Adrenal gland (tissue), 12 donors: ENCODE results near the gene CAMTA1. TPM values are rescaled to one million over a fixed set of nuclear protein-coding genes. Genes with fewer than 3 reads are reported as not detected.

Experiments used
- DNase-seq, 7 donors: peaks; one replicate each; pipeline ENCODE4 v3.0.0-alpha.2; 2019 to 2020
- H3K27ac ChIP-seq, 5 donors: fragments of 200-600 bp; sonication (generic) in 4 of 5; 1 replicate in 3 of 5; 2 replicates in 2 of 5; pipeline versions ENCODE4 v1.5.1 to v1.8.0; 2016 to 2020; ENCODE audit warnings: mild to moderate bottlenecking in 1 of 5
- H3K27me3 ChIP-seq: fragments of 200-600 bp; 2 replicates; pipeline ENCODE4 v1.8.0; 2021
- H3K36me3 ChIP-seq, 2 donors: fragments of 200-600 bp; replicated peaks in 1 of 2; 1 replicate in 1 of 2; 2 replicates in 1 of 2; pipeline versions ENCODE4 v1.5.1 to v1.8.0; 2018 to 2022
- H3K4me1 ChIP-seq, 2 donors: fragments of 200-600 bp; replicated peaks in 1 of 2; 1 replicate in 1 of 2; 2 replicates in 1 of 2; pipeline versions ENCODE4 v1.5.1 to v1.8.0; 2018 to 2021
- H3K4me3 ChIP-seq, 4 donors: fragments of 200-600 bp; sonication (generic) in 3 of 4; one replicate each; pipeline ENCODE4 v1.5.1; 2016 to 2018
- H3K9me3 ChIP-seq, 3 donors: fragments of 200-600 bp; sonication (generic) in 1 of 3; replicated peaks in 1 of 3; 1 replicate in 2 of 3; 2 replicates in 1 of 3; pipeline versions ENCODE4 v1.5.1 to v1.8.0; 2016 to 2021
- CTCF ChIP-seq, 6 experiments: fragments of 450-650 bp in 4 of 6; fragments of 200-600 bp in 2 of 6; sonication (generic) in 1 of 6; IDR thresholded peaks; 1 replicate in 5 of 6; 2 replicates in 1 of 6; pipeline versions ENCODE4 v1.5.1 to v1.8.0; 2016 to 2021; ENCODE audit warnings: antibody characterized with exemption in 6 of 6, mild to moderate bottlenecking in 2 of 6, moderate library complexity in 1 of 6
- POLR2A ChIP-seq, 2 donors: fragments of 450-650 bp; IDR thresholded peaks; one replicate each; pipeline ENCODE4 v1.6.1; 2017; ENCODE audit warnings: antibody characterized with exemption in 2 of 2, mild to moderate bottlenecking in 2 of 2, moderate library complexity in 1 of 2
- WGBS, 4 donors: extraction: QIAGEN DNeasy Blood & Tissue Kit in 2 of 4; methylation state at CpG; one replicate each; pipeline versions ENCODE4 v1.1.5 to v1.1.7; 2013 to 2017; 5-methylcytosine and 5-hydroxymethylcytosine counted together
- intact Hi-C, 2 donors: fragments of 100-400 bp; cut with DNase I; formaldehyde crosslinking; loops; one replicate each; pipeline versions ENCODE4 v1.14.1 to v1.15.0; 2022 to 2023
- polyA plus RNA-seq, 3 donors: library from polyadenylated mRNA; stranded (reverse); fragments of 200-250 nt in 2 of 3; fragments of 350-450 nt in 1 of 3; fragmentation: Illumina TruSeq in 1 of 3; extraction: RNeasy Lipid Tissue Mini Kit (QIAGEN cat#74804) in 1 of 3; gene quantifications; one replicate each; pipeline ENCODE4 v1.2.3, GENCODE V29; 2013 to 2014
- total RNA-seq, 9 donors: library from RNA; depleted of rRNA in 4 of 9; stranded (reverse); fragments of >200 nt in 4 of 9; fragments of 120-200 nt in 1 of 9; fragmentation: NEBNext Ultra II Directional in 1 of 9; extraction: Animal tissue kit (Norgen Biotek cat#: 25700) in 1 of 9; gene quantifications; one replicate each; pipeline versions ENCODE4 v1.1.0 to v1.2.4, GENCODE V29; 2013 to 2023
- donor health status: healthy with polysubstance abuse.
- donor health status: Bipolar disorder and iron deficiency.
- donor health status: DM: yes; HTN: yes; CAD: no.
- donor health status: DM: no; HTN: no; CAD: no.
- donor health status: DM: no; HTN: no; CAD: no.
- donor health status: DM: yes; HTN: yes; CAD: no.

CAMTA1 gene
- total and polyA plus RNA-seq, 12 donors, result 62.9 to 141 (median 96.9) TPM

DNA sequence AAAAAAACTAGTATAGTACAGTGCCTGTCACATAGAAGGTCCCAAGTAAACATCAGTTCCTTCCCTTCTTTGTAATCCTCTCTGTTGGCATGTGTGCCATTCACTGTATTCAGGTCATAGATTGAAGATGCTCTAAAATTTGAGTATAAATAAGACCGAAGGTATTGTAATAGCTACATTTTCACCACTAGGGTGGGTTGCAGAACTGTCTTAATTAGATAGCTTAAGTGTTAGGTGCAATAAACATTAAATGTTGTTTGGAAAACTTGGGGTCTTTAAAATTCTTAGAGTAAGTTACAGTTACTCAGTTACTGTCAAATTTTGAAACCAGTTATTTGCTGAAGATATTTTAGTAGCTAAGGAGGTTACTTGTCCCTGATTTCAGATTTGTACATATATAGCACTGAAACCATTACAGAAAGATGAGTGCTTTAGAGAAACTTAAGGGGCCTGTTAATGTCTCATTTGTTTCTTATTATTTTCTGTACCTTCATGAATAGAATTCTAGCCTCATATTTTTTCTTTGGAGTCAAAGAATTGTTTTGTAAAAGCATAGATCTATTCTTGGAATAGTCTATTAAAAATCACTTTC lies 1023.1 kb downstream of the CAMTA1 start:
- Histone ChIP-seq H3K4me1 (no peaks in the 10 kb centered on the region), H3K27ac (no peak overlapping the region), H3K9me3 (no peaks in the 10 kb centered on the region), H3K36me3 (peaks cover 0 to 56% of the 10 kb centered on the region in 2 donors), H3K4me3 (no peak overlapping the region), H3K27me3 (no peaks in the 10 kb centered on the region)
- DNase-seq, result no peak
- no peak for TF ChIP-seq POLR2A (IDR thresholded peaks at IDR 0.05)
- TF ChIP-seq CTCF (IDR thresholded peaks at IDR 0.05), result peak; percentile 21 to 52 (median 46)
- intact Hi-C loops, result no loop called here
- WGBS, 4 donors, result 17 to 44% (median 24%) methylated on average over 1 of the region's 1 CpG

- H3K27ac ChIP-seq, result peak overlapping the region in 1 of 5 donors; percentile 38
- intact Hi-C loops, result loop anchor here in 1 of 2 donors (10.0 kb wide), 1 partner anchor 95 kb away; no protein-coding TSS in a partner anchor
- 94 to 97% (median 96%) methylated on average over 13 of the region's 13 CpGs for WGBS, 4 donors
- no peaks in the 10 kb centered on the region for H3K4me1 ChIP-seq
- H3K36me3 ChIP-seq, result peaks cover 0 to 53% of the 10 kb centered on the region in 2 donors
- DNase-seq, result no peak
- no peaks in the 10 kb centered on the region for H3K27me3 ChIP-seq
- TF ChIP-seq POLR2A (IDR thresholded peaks at IDR 0.05) (no peak), CTCF (IDR thresholded peaks at IDR 0.05) (no peak)
- H3K4me3 ChIP-seq, result no peak overlapping the region
- H3K9me3 ChIP-seq, result no peaks in the 10 kb centered on the region
Measured at GRCh38 chr1:7809742-7810141, 1024.5 kb downstream of the CAMTA1 start.

GRCh38 chr1:7810395-7810794 lies 1025.1 kb downstream of the CAMTA1 start:
- peak overlapping the region in 2 of 5 donors; percentile 26 to 38 for H3K27ac ChIP-seq

GRCh38 chr1:7811476-7811875 lies 1026.2 kb downstream of the CAMTA1 start:
- no peaks in the 10 kb centered on the region for H3K9me3 ChIP-seq
- DNase-seq, result no peak

More at GRCh38 chr1:7810395-7810794, 1025.1 kb downstream of the CAMTA1 start:
- peaks cover 0 to 47% of the 10 kb centered on the region in 2 donors for H3K36me3 ChIP-seq
- 28 to 54% (median 37%) methylated on average over 7 of the region's 7 CpGs for WGBS, 4 donors
- intact Hi-C loops, result loop anchor here in 1 of 2 donors (10.0 kb wide), 1 partner anchor 94 kb away; no protein-coding TSS in a partner anchor
- no peak for TF ChIP-seq CTCF (IDR thresholded peaks at IDR 0.05)
- TF ChIP-seq POLR2A (IDR thresholded peaks at IDR 0.05), result no peak
- H3K27me3 ChIP-seq, result no peaks in the 10 kb centered on the region
- no peak overlapping the region for H3K4me3 ChIP-seq
- peak; percentile 82 to 92 (median 87) for DNase-seq
- no peaks in the 10 kb centered on the region for H3K4me1 ChIP-seq
- no peaks in the 10 kb centered on the region for H3K9me3 ChIP-seq

More at GRCh38 chr1:7811476-7811875, 1026.2 kb downstream of the CAMTA1 start:
- no peak overlapping the region for H3K4me3 ChIP-seq
- 90 to 96% (median 92%) methylated on average over 6 of the region's 6 CpGs for WGBS, 4 donors
- no peaks in the 10 kb centered on the region for H3K27me3 ChIP-seq
- TF ChIP-seq POLR2A (IDR thresholded peaks at IDR 0.05), result no peak
- TF ChIP-seq CTCF (IDR thresholded peaks at IDR 0.05), result no peak
- H3K27ac ChIP-seq, result no peak overlapping the region
- intact Hi-C loops, result loop anchor here in 1 of 2 donors (10.0 kb wide), 1 partner anchor 93 kb away; no protein-coding TSS in a partner anchor
- H3K4me1 ChIP-seq, result no peaks in the 10 kb centered on the region
- peaks cover 0 to 37% of the 10 kb centered on the region in 2 donors for H3K36me3 ChIP-seq
